GM12878 (cell line): ENCODE data around the gene DNAI4. TPM values are rescaled to one million over a fixed set of nuclear protein-coding genes. Genes with fewer than 3 reads are reported as not detected.

Source experiments
- BCL11A ChIP-seq: IDR thresholded peaks from 2 replicates; pipeline ENCODE4 v1.6.1; 2011; ENCODE audit warnings: low read depth, low read length
- CBX5 ChIP-seq: sonication (generic); IDR thresholded peaks from 2 replicates; pipeline ENCODE4 v1.6.1; 2016; ENCODE audit warnings: low read depth, moderate library complexity, mild to moderate bottlenecking, inconsistent platforms
- CREM ChIP-seq: IDR thresholded peaks from 2 replicates; pipeline ENCODE4 v1.6.1; 2014; ENCODE audit warnings: antibody characterized with exemption, low read depth
- EGR1 ChIP-seq, 2 experiments: IDR thresholded peaks; 1 replicate in 1 of 2; 2 replicates in 1 of 2; pipeline ENCODE4 v1.6.1; 2011 to 2012; ENCODE audit warnings: low read depth in 2 of 2, low read length in 2 of 2, borderline replicate concordance in 1 of 2, mild to moderate bottlenecking in 1 of 2, moderate library complexity in 1 of 2
- ETV6 ChIP-seq, 2 experiments: fragments of 450-650 bp in 1 of 2; IDR thresholded peaks in 1 of 2; conservative IDR thresholded peaks in 1 of 2; 2 replicates each; pipeline ENCODE4 v1.6.1; 2014; ENCODE audit warnings: antibody characterized with exemption in 1 of 2, borderline replicate concordance in 1 of 2, low read depth in 1 of 2, mild to moderate bottlenecking in 1 of 2, moderate library complexity in 1 of 2
- HDAC2 ChIP-seq: fragments of 200-600 bp; sonication (generic); IDR thresholded peaks from 2 replicates; pipeline ENCODE4 v1.6.1; 2017
- HSF1 ChIP-seq: fragments of 150-350 bp; IDR thresholded peaks from 2 replicates; pipeline ENCODE4 v1.6.1; 2014; ENCODE audit warnings: mild to moderate bottlenecking, low read depth, low read length
- IKZF1 ChIP-seq: fragments of 450-650 bp; conservative IDR thresholded peaks from 2 replicates; pipeline ENCODE4 v1.6.1; 2017; ENCODE audit warnings: antibody characterized with exemption, mild to moderate bottlenecking
- LARP7 ChIP-seq: fragments of 450-650 bp; IDR thresholded peaks from 2 replicates; pipeline ENCODE4 v1.6.1; 2017; ENCODE audit warnings: mild to moderate bottlenecking
- MTA2 ChIP-seq: fragments of 450-650 bp; IDR thresholded peaks from 2 replicates; pipeline ENCODE4 v1.6.1; 2016; ENCODE audit warnings: low read depth, mild to moderate bottlenecking, moderate library complexity
- MYC ChIP-seq: IDR thresholded peaks from 2 replicates; pipeline ENCODE4 v1.6.1; 2011; ENCODE audit warnings: mild to moderate bottlenecking, low read length, moderate library complexity, inconsistent platforms; ENCODE audit not compliant: insufficient read depth, insufficient replicate concordance, insufficient read length, severe bottlenecking
- PML ChIP-seq: IDR thresholded peaks from 2 replicates; pipeline ENCODE4 v1.6.1; 2012; ENCODE audit warnings: low read length, inconsistent platforms
- POLR2AphosphoS2 ChIP-seq: IDR thresholded peaks from 2 replicates; pipeline ENCODE4 v1.6.1; 2011; ENCODE audit warnings: low read depth, mild to moderate bottlenecking, low read length, improper control_type of control experiment, moderate library complexity
- RELB ChIP-seq: fragments of 450-650 bp; IDR thresholded peaks from 2 replicates; pipeline ENCODE4 v1.6.1; 2017; ENCODE audit warnings: low read depth, mild to moderate bottlenecking, moderate library complexity
- SKIL ChIP-seq: fragments of 450-650 bp; IDR thresholded peaks from 2 replicates; pipeline ENCODE4 v1.6.1; 2017; ENCODE audit warnings: mild to moderate bottlenecking, low read depth, inconsistent platforms; ENCODE audit not compliant: poor library complexity, severe bottlenecking
- SMARCA5 ChIP-seq: fragments of 450-650 bp; IDR thresholded peaks from 2 replicates; pipeline ENCODE4 v1.6.1; 2017; ENCODE audit warnings: mild to moderate bottlenecking
- SRF ChIP-seq, 2 experiments: IDR thresholded peaks; 2 replicates each; pipeline ENCODE4 v1.6.1; 2011; ENCODE audit warnings: low read depth in 2 of 2, low read length in 2 of 2, mild to moderate bottlenecking in 1 of 2, moderate library complexity in 1 of 2
- STAT3 ChIP-seq: IDR thresholded peaks from 2 replicates; pipeline ENCODE4 v1.6.1; 2011; ENCODE audit warnings: low read depth, low read length, improper control_type of control experiment
- TCF12 ChIP-seq: IDR thresholded peaks from 2 replicates; pipeline ENCODE4 v1.6.1; 2011; ENCODE audit warnings: low read depth, mild to moderate bottlenecking, low read length
- USF1 ChIP-seq: IDR thresholded peaks from 2 replicates; pipeline ENCODE4 v1.6.1; 2011; ENCODE audit warnings: borderline replicate concordance, low read depth, mild to moderate bottlenecking, moderate library complexity, mixed read lengths, low read length; ENCODE audit not compliant: insufficient read depth; ENCODE audit errors: extremely low read length
- USF2 ChIP-seq: IDR thresholded peaks from 2 replicates; pipeline ENCODE4 v1.6.1; 2011; ENCODE audit warnings: low read depth, low read length, improper control_type of control experiment, borderline replicate concordance
- YBX1 ChIP-seq: fragments of 450-650 bp; IDR thresholded peaks from 2 replicates; pipeline ENCODE4 v1.6.1; 2016; ENCODE audit warnings: antibody characterized with exemption
- polyA plus RNA-seq, 11 experiments: library from polyadenylated mRNA; depleted of rRNA in 4 of 11; unstranded in 6 of 11; stranded (reverse) in 5 of 11; fragments of >200 nt; fragmentation: Nextera tagmentation in 4 of 11; fragmentation: Illumina TruSeq in 1 of 11; extraction: Ambion mirVana in 4 of 11; extraction: Trizol in 1 of 11; gene quantifications; 1 replicate in 1 of 11; 2 replicates in 10 of 11; pipeline versions ENCODE4 v1.2.1 to v1.2.3, GENCODE V29; 2011 to 2016; ENCODE audit warnings: inconsistent platforms in 2 of 11, missing spikeins in 2 of 11, low read depth in 1 of 11
- total RNA-seq, 4 experiments: library from RNA; depleted of rRNA in 3 of 4; stranded (reverse); fragments of >200 nt in 3 of 4; fragmentation: Illumina TruSeq in 1 of 4; extraction: Trizol in 1 of 4; gene quantifications; 2 replicates each; pipeline versions ENCODE4 v1.2.1 to v1.2.3, GENCODE V29; 2013 to 2021
- TF ChIP-seq, protein P1 (sequence below): IDR thresholded peaks from 2 replicates; pipeline ENCODE4 v1.6.1; 2011; ENCODE audit warnings: borderline replicate concordance, low read depth, mild to moderate bottlenecking, moderate library complexity, low read length; ENCODE audit not compliant: insufficient read depth, poor library complexity, severe bottlenecking

Gene DNAI4
- total and polyA plus RNA-seq, 10 of the 15 experiments (the other 5 are each of a cell fraction or from before 2014, with no cell fraction given): 0.13 to 2.3 (median 0.27) TPM; not detected in 1

- TF ChIP-seq SRF (IDR thresholded peaks at IDR 0.05; ENCODE audit: low read depth in 2 of 2, low read length in 2 of 2) (no peak), MTA2 (peak; percentile 0; the same call in 1 of the 2 replicates), CBX5 (no peak), RELB (no peak), STAT3 (no peak), LARP7 (no peak), PML (no peak), MYC (no peak), YBX1 (no peak), ETV6 (conservative IDR thresholded peaks at IDR 0.05 in 1 of 2, IDR thresholded peaks at IDR 0.05 in 1 of 2; ENCODE audit: borderline replicate concordance in 1 of 2, low read depth in 1 of 2) (no peak), CREM (no peak), POLR2AphosphoS2 (no peak), SKIL (peak; percentile 28), USF1 (no peak), USF2 (no peak), HDAC2 (no peak), IKZF1 (0 out of 2 replicates have a peak, but pooled peaks have one; percentile 9), HSF1 (no peak), TCF12 (0 out of 2 replicates have a peak, but pooled peaks have one; percentile 5), BCL11A (no peak), EGR1 (IDR thresholded peaks at IDR 0.05; ENCODE audit: borderline replicate concordance in 1 of 2, low read depth in 2 of 2, low read length in 2 of 2) (peak in 1 of 2 experiments; percentile 6; a peak in 2 of 3 replicates), SMARCA5 (peak; percentile 91)
- TF ChIP-seq, protein P1, sequence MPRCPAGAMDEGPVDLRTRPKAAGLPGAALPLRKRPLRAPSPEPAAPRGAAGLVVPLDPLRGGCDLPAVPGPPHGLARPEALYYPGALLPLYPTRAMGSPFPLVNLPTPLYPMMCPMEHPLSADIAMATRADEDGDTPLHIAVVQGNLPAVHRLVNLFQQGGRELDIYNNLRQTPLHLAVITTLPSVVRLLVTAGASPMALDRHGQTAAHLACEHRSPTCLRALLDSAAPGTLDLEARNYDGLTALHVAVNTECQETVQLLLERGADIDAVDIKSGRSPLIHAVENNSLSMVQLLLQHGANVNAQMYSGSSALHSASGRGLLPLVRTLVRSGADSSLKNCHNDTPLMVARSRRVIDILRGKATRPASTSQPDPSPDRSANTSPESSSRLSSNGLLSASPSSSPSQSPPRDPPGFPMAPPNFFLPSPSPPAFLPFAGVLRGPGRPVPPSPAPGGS: no peak
Observed at GRCh38 chr1:66925558-66925910, 878 bp upstream of the DNAI4 start (continued).
